NCI-H1694 (cell line): ENCODE measurements around the gene OAT.

ENCODE experiments used
- DNase-seq: peaks from one replicate; lab custom pipeline; 2025; lab: John Stamatoyannopoulos, UW

OAT gene

DNA sequence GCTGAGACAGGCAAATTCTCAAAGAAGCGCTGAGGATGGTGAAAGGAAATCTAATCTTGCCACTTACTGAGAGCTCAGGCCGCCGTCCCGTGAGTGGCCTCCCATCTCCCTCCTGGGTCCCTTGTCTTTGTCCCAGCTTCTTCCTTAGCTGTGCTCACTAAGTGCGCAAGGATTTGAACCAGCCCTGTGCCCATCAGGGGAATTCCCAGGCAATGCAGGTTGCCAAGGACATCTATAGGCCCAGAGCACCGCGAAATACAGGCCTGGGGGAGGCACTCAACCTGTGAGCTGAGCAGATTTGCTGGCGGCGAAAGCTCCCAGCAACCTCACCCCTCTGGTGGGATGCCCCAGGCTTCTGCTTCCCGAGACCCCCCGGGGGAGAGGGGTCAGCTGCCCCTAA is 64.8 kb downstream of the OAT start:
- DNase-seq: no peak

DNA sequence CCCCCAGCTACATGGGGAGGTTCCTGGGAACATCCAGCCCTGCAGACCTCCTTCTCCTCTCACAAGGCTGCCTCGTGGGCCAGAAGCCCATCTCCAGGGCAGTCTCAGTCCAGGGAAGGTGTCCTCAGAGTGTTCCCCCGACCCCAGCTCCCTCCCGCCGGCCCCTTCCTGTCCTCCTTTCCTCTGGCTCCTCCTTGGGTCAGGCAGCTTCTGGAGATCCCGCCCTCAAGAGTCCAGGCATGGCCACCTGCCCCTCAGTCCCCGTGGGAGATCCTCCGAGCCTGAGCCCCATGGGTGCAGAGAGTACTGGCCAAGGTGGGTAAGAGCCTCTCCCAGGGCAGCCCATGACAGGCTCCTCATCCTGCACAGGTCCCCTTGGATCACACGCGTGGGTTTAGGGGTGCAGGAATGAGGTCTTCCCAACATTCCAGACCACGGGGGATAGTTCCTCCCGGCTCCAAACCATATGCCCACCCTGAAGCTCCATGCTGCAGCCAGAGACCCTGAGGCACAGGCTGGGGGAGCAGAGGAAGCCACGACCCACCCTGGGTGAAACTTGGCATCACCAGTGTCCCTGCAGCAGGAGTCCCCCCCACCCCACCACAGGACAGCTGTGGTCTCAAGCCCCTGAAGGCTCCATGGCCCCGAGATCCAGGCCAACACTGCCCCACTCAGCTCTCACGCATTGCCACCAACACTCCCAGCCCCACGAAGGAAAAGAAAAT is 65.5 kb downstream of the OAT start:
- no peak for DNase-seq

DNA sequence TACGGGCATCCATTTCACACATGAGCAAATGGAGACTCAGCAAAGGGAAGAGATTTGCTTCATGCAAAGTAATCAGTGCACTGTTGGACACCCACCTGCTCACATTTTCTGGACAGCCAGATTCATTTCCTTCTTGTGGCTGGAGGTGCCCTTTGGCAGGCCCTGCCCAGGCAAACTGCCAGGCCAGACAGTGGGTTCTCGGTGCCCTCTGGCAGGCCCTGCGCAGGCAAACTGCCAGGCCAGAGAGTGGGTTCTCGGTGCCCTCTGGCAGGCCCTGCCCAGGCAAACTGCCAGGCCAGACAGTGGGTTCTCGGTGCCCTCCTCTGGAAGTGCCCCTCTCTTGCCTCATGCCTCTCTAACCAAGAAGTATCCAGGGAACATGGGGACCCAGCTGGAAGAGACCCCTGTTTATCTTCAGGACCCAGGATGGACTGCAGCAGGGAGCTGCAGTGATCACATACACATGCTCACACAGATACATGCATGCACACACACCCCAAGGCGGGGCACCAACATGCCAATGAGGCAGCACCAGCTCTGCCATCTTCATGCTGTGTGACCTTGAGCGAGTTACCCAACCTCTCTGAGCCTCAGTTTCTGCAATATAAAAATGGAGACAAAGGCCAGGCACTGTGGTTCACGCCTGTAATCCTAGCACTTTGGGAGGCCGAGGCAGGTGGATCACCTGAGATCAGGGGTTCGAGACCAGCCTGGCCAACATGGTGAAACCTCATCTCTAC is 67.1 kb downstream of the OAT start:
- no peak for DNase-seq

DNA sequence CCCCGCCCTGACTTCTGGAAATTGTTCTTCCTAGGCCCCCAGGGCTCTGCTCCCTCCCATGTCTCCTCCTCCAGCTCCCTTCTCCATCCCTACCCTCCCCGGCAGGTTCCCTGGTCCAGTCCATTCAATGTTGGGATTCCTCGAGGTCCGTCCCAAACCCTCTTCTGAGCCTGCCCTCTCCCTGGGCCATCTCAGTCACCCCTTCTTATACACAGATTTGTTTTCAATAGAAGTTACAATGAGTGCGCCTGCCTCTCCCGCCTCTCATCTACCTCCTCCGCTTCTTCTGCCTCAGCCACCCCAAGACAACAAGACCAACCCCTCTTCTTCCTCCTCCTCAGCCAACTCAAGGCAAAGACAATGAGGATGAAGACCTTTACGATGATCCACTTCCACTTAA is 67.9 kb downstream of the OAT start:
- DNase-seq: no peak

DNA sequence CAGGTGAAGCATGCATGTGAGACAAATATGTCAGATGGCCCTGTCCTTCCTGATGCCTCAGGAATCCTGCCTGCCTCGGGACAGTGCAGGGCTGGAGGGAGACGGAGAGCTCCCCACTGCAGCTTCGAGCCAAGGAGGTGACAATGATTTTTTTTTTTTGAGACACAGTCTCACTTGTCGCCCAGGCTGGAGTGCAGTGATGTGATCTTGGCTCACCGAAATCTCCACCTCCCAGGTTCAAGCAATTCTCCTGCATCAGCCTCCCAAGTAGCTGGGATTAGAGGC is 68.8 kb downstream of the OAT start:
- no peak for DNase-seq

DNA sequence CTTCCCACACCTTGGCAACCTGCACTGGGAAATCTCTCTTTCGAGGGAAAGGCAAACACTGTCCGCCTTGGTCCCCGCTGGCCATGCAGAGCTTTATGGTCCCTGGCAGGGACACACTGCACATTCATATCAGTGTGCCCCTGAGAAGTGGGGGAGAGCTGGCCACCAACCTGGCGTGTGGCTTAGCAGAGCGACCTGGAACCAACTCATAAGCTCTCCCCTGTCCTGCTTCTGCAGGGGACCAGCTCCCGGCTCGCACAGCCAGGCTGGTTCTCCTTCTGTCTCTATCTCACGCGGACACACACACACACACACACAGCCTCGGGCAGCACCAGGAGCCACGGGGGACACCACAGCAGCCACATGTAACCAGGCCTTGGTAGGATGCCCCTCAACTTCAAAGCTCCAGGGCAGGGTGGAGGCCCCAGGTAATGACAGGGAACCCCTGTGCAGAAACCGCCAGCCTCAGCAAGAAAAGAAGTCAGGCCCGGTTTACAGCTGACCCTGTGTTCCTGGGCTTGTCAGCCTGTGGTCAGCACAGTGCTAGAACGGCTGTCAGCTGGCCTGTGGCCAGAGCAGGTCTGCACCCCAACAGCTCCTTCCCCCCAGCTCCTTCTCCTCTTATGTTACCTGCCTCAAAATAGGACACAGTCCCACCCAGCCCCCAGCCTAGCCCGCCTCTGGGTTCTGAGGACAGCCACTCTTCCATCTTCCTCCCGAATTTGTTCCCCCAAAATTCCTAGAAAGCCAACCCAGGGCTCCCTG is 69.3 kb downstream of the OAT start:
- DNase-seq: no peak

DNA sequence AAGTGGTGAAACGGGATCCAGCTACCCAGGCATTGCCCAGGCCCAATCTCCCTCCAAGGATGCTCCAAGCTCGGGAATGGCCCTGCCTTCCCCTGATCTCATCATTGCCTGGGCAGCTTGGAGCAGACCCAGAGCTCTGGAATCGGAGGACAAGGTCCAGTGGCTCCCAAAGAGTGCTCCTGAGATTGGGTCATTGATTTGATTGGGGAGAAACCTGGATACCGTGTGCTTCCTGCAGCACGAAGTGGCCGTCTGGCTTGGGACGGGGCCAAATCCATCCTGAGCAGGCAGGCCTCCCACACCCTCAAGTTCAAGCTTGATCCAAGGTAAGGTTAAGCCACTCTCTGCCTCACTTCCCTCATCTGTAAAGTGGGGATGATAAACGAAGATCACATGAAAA is 69.9 kb downstream of the OAT start:
- no peak for DNase-seq

DNA sequence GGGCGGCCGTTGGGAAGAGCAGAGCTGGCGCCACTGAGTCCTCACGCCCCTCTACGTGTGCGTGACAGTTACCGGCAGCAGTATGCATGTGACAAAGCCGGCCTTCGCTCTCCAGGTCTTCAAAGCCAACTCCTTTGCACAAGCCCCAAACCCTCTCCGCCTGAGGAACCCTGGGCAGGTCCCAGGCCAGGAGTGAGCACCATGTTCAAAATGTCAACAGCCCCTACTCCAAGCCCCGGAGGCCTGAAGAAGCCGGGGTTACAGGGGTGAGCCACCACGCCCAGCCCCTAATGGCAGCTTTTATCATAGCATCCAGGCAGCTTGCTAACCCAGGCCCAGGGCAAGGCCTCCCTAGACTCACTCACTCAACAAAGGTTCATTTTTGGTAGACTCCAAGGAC is 70.8 kb downstream of the OAT start:
- no peak for DNase-seq
